ENCODE data around the gene CAMK2B.

The CAMK2B gene

GRCh38 chr7:44263326-44264082 is 61.9 kb downstream of the CAMK2B start:
- no peak overlapping the region; a peak in 1 of 22 replicates for H3K9ac ChIP-seq
- H4K20me1 ChIP-seq, result peaks cover 0 to 19% (median 0%) of the 10 kb centered on the region in 11 experiments; a peak in 3 of 22 replicates
- peak overlapping the region in 8 of 11 experiments; percentile 25 to 54 (median 36); a peak in 11 of 22 replicates for H3K4me2 ChIP-seq
- H3K27ac ChIP-seq, result peak overlapping the region in 1 of 11 experiments; percentile 79; a peak in 1 of 22 replicates
- H3K27me3 ChIP-seq, result no peaks in the 10 kb centered on the region
- no peaks in the 10 kb centered on the region for H3K36me3 ChIP-seq
- H3K9me3 ChIP-seq (replicated peaks in 1 of 11), result no peaks in the 10 kb centered on the region
- no peak overlapping the region for H3K4me3 ChIP-seq
- peaks cover 26 to 76% (median 60%) of the 10 kb centered on the region in 10 experiments for H3K4me1 ChIP-seq
- no peak for TF ChIP-seq Cebpa-rat (IDR thresholded peaks at IDR 0.05)

GRCh38 chr7:44262031-44262430 is 63.4 kb downstream of the CAMK2B start:
- H3K9ac ChIP-seq, result peak overlapping the region in 4 of 11 experiments; percentile 26 to 61 (median 42); a peak in 4 of 22 replicates
- H3K9me3 ChIP-seq (replicated peaks in 1 of 11), result no peaks in the 10 kb centered on the region
- H3K36me3 ChIP-seq, result no peaks in the 10 kb centered on the region
- no peaks in the 10 kb centered on the region for H3K27me3 ChIP-seq
- peaks cover 0 to 16% (median 0%) of the 10 kb centered on the region in 11 experiments; a peak in 3 of 22 replicates for H4K20me1 ChIP-seq
- H3K4me3 ChIP-seq, result no peak overlapping the region
- TF ChIP-seq Cebpa-rat (IDR thresholded peaks at IDR 0.05), result no peak
- peak overlapping the region in 10 of 11 experiments; percentile 36 to 90 (median 81); a peak in 17 of 22 replicates for H3K4me2 ChIP-seq
- peak overlapping the region in 4 of 11 experiments; percentile 34 to 79 (median 65); a peak in 7 of 22 replicates for H3K27ac ChIP-seq
- peaks cover 41 to 87% (median 74%) of the 10 kb centered on the region in 10 experiments for H3K4me1 ChIP-seq

GRCh38 chr7:44261240-44261639 is 64.2 kb downstream of the CAMK2B start:
- peaks cover 48 to 95% (median 81%) of the 10 kb centered on the region in 10 experiments for H3K4me1 ChIP-seq
- H3K27me3 ChIP-seq, result no peaks in the 10 kb centered on the region
- H3K9ac ChIP-seq, result peak overlapping the region in 8 of 11 experiments; percentile 23 to 61 (median 34); a peak in 13 of 22 replicates
- no peaks in the 10 kb centered on the region for H3K9me3 ChIP-seq (replicated peaks in 1 of 11)
- peak overlapping the region in 7 of 11 experiments; percentile 4 to 79 (median 59); a peak in 10 of 22 replicates for H3K27ac ChIP-seq
- peaks cover 0 to 14% (median 0%) of the 10 kb centered on the region in 11 experiments; a peak in 3 of 22 replicates for H4K20me1 ChIP-seq
- no peaks in the 10 kb centered on the region for H3K36me3 ChIP-seq
- H3K4me2 ChIP-seq, result peak overlapping the region; percentile 35 to 90 (median 80); a peak in 21 of 22 replicates
- no peak overlapping the region; a peak in 1 of 20 replicates for H3K4me3 ChIP-seq
- TF ChIP-seq Cebpa-rat (IDR thresholded peaks at IDR 0.05), result no peak

GRCh38 chr7:44259547-44260457 is 65.6 kb downstream of the CAMK2B start:
- Histone ChIP-seq H3K27me3 (no peaks in the 10 kb centered on the region), H3K27ac (peak overlapping the region in 4 of 11 experiments; percentile 18 to 79 (median 60); a peak in 7 of 22 replicates), H3K4me3 (no peak overlapping the region), H4K20me1 (peaks cover 0 to 14% (median 0%) of the 10 kb centered on the region in 11 experiments; a peak in 3 of 22 replicates), H3K4me2 (peak overlapping the region; percentile 78 to 92 (median 82); a peak in 21 of 22 replicates), H3K36me3 (no peaks in the 10 kb centered on the region), H3K9me3 (replicated peaks in 1 of 11) (no peaks in the 10 kb centered on the region), H3K9ac (peak overlapping the region in 6 of 11 experiments; percentile 11 to 61 (median 38); a peak in 6 of 22 replicates), H3K4me1 (peaks cover 48 to 94% (median 77%) of the 10 kb centered on the region in 10 experiments)
- TF ChIP-seq Cebpa-rat (IDR thresholded peaks at IDR 0.05), result no peak

GRCh38 chr7:44258865-44259546 is 66.4 kb downstream of the CAMK2B start:
- Histone ChIP-seq H4K20me1 (peaks cover 0 to 14% (median 0%) of the 10 kb centered on the region in 11 experiments; a peak in 3 of 22 replicates), H3K9me3 (replicated peaks in 1 of 11) (no peaks in the 10 kb centered on the region), H3K9ac (peak overlapping the region in 6 of 11 experiments; percentile 29 to 52 (median 46); a peak in 9 of 22 replicates), H3K4me1 (peaks cover 48 to 86% (median 72%) of the 10 kb centered on the region in 10 experiments), H3K4me3 (no peak overlapping the region), H3K27ac (peak overlapping the region in 7 of 11 experiments; percentile 5 to 79 (median 38); a peak in 12 of 22 replicates), H3K4me2 (peak overlapping the region; percentile 71 to 92 (median 82)), H3K36me3 (no peaks in the 10 kb centered on the region), H3K27me3 (no peaks in the 10 kb centered on the region)
- TF ChIP-seq Cebpa-rat (IDR thresholded peaks at IDR 0.05), result no peak

- no peak for TF ChIP-seq Cebpa-rat (IDR thresholded peaks at IDR 0.05)
- no peaks in the 10 kb centered on the region for H3K36me3 ChIP-seq
- no peak overlapping the region for H3K4me3 ChIP-seq
- no peaks in the 10 kb centered on the region for H3K27me3 ChIP-seq
- no peaks in the 10 kb centered on the region for H3K9me3 ChIP-seq (replicated peaks in 1 of 11)
- peaks cover 0 to 14% (median 0%) of the 10 kb centered on the region in 11 experiments; a peak in 3 of 22 replicates for H4K20me1 ChIP-seq
- peak overlapping the region in 7 of 11 experiments; percentile 5 to 79 (median 38); a peak in 12 of 22 replicates for H3K27ac ChIP-seq
- H3K9ac ChIP-seq, result peak overlapping the region in 6 of 11 experiments; percentile 29 to 52 (median 46); a peak in 8 of 22 replicates
- H3K4me1 ChIP-seq, result peaks cover 48 to 80% (median 67%) of the 10 kb centered on the region in 10 experiments
- peak overlapping the region; percentile 71 to 92 (median 82) for H3K4me2 ChIP-seq
These were observed 67.0 kb downstream of the CAMK2B start for GRCh38 chr7:44258423-44258760.

GRCh38 chr7:44257618-44258422 is 67.6 kb downstream of the CAMK2B start:
- H3K4me3 ChIP-seq, result no peak overlapping the region; a peak in 2 of 20 replicates
- peaks cover 0 to 14% (median 0%) of the 10 kb centered on the region in 11 experiments; a peak in 3 of 22 replicates for H4K20me1 ChIP-seq
- no peak for TF ChIP-seq Cebpa-rat (IDR thresholded peaks at IDR 0.05)
- no peaks in the 10 kb centered on the region for H3K9me3 ChIP-seq (replicated peaks in 1 of 11)
- peak overlapping the region; percentile 5 to 74 (median 49); a peak in 17 of 22 replicates for H3K9ac ChIP-seq
- no peaks in the 10 kb centered on the region for H3K27me3 ChIP-seq
- peak overlapping the region in 10 of 11 experiments; percentile 35 to 91 (median 70); a peak in 21 of 22 replicates for H3K27ac ChIP-seq
- H3K36me3 ChIP-seq, result no peaks in the 10 kb centered on the region
- peak overlapping the region; percentile 71 to 92 (median 82) for H3K4me2 ChIP-seq
- H3K4me1 ChIP-seq, result peaks cover 48 to 75% (median 66%) of the 10 kb centered on the region in 10 experiments
